PC-3 (cell line): ENCODE data around the gene DPF3.
"Not testable (repeated sequence)": the region's sequence is repeated elsewhere in the genome, so short reads cannot be mapped to it uniquely, and the experiment has no call there.

ENCODE experiments used
- CTCF ChIP-seq: fragments of 300-600 bp; sonication (generic); conservative IDR thresholded peaks from 2 replicates; pipeline ENCODE4 v1.5.1; 2017; ENCODE audit warnings: antibody characterized with exemption, low read depth, mild to moderate bottlenecking, low read length
- EZH2 ChIP-seq: fragments of 300-600 bp; sonication (generic); IDR thresholded peaks from one replicate; pipeline ENCODE4 v1.6.1; 2017; ENCODE audit warnings: antibody characterized with exemption, mild to moderate bottlenecking, low read length; ENCODE audit not compliant: unreplicated experiment
- EZH2phosphoT487 ChIP-seq: fragments of 300-600 bp; sonication (generic); IDR thresholded peaks from 2 replicates; pipeline ENCODE4 v1.6.1; 2018; ENCODE audit warnings: mild to moderate bottlenecking, antibody characterized with exemption, low read length, borderline replicate concordance

- not testable (repeated sequence) for TF ChIP-seq CTCF, EZH2, EZH2phosphoT487
Observed at GRCh38 chr14:72748921-72749320, 145.0 kb downstream of the DPF3 start.
